C4-2B (cell line): Measurements from ENCODE around the gene ROMO1.

Experiments
- H3K27ac ChIP-seq: fragments of 450-650 bp; 2 replicates; pipeline ENCODE4 v1.5.1; 2017
- ZFX ChIP-seq: fragments of 450-650 bp; IDR thresholded peaks from 2 replicates; pipeline ENCODE4 v1.6.1; 2017
- TF ChIP-seq, protein P1 (sequence below): fragments of 450-650 bp; conservative IDR thresholded peaks from 2 replicates; pipeline ENCODE4 v1.5.1; 2017; ENCODE audit warnings: mild to moderate bottlenecking

The ROMO1 gene

DNA sequence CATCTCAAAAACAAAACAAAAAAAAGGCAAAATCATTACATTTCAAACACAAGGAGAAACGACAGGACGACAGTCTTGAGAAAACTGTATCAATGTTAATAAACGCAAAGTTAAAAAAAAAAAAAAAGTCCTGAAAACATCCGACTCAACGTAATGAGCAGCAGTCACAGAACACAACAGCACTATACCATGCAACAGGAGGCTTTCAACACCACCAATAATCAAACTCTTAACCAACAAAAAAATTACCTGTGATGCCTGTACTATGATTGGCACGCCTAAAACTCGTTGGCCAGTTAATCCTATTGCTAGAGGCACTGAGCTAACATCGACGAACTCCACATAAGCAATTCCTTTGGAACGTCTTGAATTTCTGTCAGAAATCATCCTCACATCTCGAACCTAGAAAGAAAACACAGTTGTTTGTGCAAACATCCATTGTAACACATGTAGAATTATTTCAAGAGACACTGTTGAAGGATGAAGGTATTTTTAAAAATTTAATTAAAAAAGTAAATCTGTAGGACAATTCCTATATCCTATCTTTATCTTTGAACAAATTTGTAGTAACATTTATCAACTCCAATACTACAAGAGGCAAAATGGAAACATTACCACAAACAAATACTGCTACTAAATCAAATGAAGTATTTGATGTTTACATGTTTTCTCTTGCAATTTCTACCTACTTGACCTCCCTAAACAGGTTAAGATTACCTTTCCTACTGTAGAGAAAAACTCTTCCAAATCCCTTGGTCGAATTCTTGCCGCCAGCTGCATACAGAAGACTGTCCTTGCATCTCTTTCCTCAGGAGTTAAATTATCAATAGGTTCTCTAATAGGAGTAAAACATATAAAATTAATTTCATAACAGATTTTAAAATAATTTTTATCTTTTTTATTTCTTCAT, 25.4 kb downstream of the ROMO1 start:
- no peak overlapping the region for H3K27ac ChIP-seq
- TF ChIP-seq, protein P1, sequence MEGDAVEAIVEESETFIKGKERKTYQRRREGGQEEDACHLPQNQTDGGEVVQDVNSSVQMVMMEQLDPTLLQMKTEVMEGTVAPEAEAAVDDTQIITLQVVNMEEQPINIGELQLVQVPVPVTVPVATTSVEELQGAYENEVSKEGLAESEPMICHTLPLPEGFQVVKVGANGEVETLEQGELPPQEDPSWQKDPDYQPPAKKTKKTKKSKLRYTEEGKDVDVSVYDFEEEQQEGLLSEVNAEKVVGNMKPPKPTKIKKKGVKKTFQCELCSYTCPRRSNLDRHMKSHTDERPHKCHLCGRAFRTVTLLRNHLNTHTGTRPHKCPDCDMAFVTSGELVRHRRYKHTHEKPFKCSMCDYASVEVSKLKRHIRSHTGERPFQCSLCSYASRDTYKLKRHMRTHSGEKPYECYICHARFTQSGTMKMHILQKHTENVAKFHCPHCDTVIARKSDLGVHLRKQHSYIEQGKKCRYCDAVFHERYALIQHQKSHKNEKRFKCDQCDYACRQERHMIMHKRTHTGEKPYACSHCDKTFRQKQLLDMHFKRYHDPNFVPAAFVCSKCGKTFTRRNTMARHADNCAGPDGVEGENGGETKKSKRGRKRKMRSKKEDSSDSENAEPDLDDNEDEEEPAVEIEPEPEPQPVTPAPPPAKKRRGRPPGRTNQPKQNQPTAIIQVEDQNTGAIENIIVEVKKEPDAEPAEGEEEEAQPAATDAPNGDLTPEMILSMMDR = no peak
- no peak for TF ChIP-seq ZFX

DNA sequence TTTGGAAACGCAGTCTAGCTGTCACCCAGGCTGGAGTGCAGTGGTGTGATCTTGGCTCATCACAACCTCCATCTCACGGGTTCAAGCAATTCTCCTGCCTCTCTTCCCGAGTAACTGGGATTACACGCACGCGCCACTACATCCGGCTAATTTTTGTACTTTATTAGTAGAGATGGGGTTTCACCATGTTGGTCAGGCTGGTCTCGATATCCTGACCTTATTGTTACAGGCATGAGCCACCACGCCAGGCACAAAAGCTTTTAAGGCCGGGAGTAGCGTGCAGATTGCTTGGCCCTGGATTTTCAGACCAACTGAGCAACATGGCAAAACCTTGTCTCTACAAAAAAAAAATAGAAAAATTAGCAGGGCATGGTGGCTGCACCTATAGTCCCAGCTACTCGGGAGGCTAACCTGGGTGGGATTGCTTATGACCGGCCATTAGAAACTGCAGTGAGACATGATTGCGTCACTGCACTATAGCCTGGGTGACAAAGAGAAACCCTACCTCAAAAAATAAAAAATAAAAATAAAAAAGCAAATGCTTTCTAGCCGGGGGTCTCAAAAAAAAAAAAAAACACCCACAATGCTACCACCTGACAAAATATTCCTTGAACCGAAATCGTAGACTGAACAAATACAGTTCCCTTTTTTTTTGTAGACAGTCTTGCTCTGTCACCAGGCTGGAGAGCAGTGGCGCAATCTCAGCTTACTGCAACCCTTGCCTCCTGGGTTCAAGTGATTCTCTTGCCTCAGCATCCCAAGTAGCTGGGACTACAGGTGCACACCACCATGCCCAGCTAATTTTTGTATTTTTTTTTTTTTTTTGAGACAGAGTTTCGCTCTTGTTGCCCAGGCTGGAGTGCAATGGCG, 27.9 kb downstream of the ROMO1 start:
- TF ChIP-seq, protein P1 = no peak
- no peak for TF ChIP-seq ZFX
- H3K27ac ChIP-seq = no peak overlapping the region

DNA sequence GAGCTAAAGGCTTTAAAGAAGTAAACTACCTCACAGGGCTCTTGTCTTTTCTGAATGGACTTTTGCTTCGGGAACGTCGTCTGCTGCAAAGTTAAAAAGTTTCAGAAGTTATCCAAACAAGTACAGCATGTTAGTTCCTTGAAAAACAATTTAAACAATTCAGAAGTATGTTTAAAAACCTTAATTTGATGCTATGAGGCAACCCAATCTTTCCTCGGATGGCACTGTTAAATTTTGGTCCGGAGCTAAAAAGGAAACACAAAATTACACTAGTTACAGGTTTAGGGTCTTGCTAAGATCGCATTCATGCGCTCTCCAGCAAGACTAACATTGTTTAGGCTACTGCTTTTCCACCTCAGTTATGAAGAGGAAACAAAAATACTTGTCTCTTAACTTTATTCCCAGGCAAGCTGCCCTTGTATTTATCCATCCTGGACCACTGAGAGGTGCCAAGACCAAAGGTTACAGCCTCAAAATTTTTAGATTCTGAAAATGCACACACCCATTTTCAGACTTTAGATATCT, 30.1 kb downstream of the ROMO1 start:
- H3K27ac ChIP-seq = no peak overlapping the region
- no peak for TF ChIP-seq ZFX
- TF ChIP-seq, protein P1 = no peak

DNA sequence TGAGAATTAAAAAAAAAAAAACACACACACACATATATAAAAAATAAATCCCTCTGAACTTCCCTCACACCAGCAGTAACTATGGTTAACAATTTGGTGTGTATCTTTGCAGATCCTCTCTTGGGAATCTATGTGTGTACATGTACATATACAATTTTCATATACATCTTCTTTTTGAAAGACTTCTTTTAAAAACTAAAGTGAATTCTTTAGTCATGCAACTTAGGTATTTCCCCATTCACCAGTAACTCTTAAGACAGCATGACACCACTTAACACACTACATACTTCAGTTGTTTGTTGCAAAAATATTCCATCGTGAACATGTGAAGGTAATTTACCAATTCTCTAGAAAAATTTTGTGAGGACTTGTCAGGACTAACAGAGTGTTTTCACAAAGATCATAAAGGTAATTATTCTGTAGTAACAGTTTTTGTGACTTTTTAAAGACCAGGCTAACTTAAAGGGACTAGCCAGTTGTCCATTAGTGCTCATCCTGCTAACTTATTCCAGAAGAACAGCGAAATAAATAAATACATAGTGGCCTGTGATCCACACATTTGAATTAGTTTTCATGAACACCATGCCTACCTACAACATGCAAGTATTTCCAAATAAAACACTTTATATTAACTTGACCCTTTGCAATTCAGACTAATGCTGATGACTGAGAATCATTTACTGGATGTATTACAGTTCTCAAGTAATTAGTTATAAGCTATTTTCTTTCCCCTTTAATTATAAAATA, 30.8 kb downstream of the ROMO1 start:
- no peak for TF ChIP-seq ZFX
- TF ChIP-seq, protein P1 = no peak
- no peak overlapping the region for H3K27ac ChIP-seq

DNA sequence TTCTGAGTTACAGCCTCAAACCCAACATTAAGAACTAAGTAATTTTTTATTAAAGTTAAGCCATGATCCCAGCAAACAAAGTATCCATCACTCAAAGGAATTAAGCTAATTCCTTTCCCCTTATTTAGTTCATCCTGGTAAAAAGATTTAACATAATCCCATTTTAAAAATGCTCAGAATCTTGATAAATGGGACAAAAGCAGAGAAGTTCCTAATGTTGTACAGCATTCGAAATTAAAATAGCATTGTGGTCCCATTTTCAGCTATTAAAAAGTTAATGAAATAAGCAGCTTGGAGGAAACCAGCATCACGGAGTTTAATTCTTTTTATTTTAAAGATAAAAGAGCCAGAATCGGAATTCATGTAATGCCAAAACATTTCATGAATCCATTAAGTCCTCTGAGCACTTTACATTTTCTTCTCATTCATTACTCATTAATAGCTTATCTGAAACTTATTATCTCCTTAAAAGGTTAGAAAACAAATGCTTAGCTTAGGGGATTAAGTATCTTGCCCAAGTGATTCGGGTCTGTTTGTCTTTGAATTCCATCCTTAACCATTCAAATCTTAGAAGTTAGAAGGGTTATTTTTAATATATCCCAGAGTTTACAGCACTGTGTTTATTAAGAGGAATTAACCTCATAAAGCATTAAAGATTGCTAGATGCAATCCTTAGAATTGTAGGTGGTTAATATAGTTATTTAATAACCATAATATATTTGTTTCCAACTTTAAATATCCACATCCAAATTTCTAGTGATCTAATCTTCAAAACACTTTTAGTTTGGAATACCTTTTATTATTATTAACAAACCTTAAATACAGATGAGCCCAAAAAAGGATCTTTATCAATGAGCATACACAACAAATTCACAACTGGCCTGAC, 31.6 kb downstream of the ROMO1 start:
- no peak for TF ChIP-seq ZFX
- TF ChIP-seq, protein P1 = no peak
- H3K27ac ChIP-seq = no peak overlapping the region

DNA sequence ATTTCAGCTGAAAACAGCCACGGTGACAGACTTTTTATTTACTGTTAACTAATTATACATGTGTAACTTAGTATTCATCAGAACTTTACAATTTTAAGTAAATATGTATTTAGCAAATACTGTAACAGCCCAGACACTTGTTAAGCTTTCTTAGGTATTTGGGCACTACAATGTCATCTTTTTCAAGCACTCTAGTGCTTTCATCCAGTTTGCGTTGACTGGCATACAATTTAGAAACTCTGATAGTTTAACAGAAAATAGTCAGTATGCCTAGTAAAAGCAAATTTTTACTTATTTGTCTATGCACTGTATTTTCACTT, 32.2 kb downstream of the ROMO1 start:
- no peak overlapping the region for H3K27ac ChIP-seq

More for the DNA sequence above, 32.2 kb downstream of the ROMO1 start:
- no peak for TF ChIP-seq ZFX
- TF ChIP-seq, protein P1 = no peak
